B cell (primary cell): ENCODE data around the gene SENP3. TPM values are rescaled to one million over a fixed set of nuclear protein-coding genes. Genes with fewer than 3 reads are reported as not detected.

Experiments used
- ATAC-seq: fragments of 200-7000 bp; cut with Tn5 transposase; one replicate; pipeline ENCODE4 v1.10.0; 2021; ENCODE audit warnings: low read depth, mild to moderate bottlenecking, moderate number of reproducible peaks, moderate library complexity
- CTCF ChIA-PET: fragments of 350-600 bp; sonication (Branson Sonifier 250); formaldehyde crosslinking; loops from one replicate; lab custom pipeline; 2021; ENCODE audit warnings: antibody characterized with exemption, inconsistent platforms; lab: Charles Lee
- POLR2A ChIA-PET: fragments of 350-600 bp; sonication (Branson Sonifier 250); formaldehyde crosslinking; loops from one replicate; lab custom pipeline; 2021; ENCODE audit warnings: antibody characterized with exemption; lab: Charles Lee
- DNase-seq: peaks from one replicate; pipeline ENCODE4 v3.0.0; 2013
- H2AFZ ChIP-seq: 2 replicates; pipeline ENCODE4 v1.6.1; 2012; ENCODE audit warnings: mild to moderate bottlenecking, low read depth, low read length; ENCODE audit not compliant: insufficient read depth, poor library complexity, severe bottlenecking
- H3K27ac ChIP-seq, 2 donors: 1 replicate in 1 of 2; 2 replicates in 1 of 2; pipeline ENCODE4 v1.5.1; 2012 to 2013; ENCODE audit warnings: low read length in 2 of 2, mild to moderate bottlenecking in 2 of 2, moderate library complexity in 1 of 2
- H3K27me3 ChIP-seq, 4 experiments: fragments of 200-600 bp in 1 of 4; sonication (generic) in 1 of 4; replicated peaks in 1 of 4; 1 replicate in 2 of 4; 2 replicates in 2 of 4; pipeline versions ENCODE4 v1.6.1 to v1.7.0; 2013 to 2016; ENCODE audit warnings: low read length in 3 of 4, mild to moderate bottlenecking in 2 of 4, mixed read lengths in 1 of 4, moderate library complexity in 1 of 4; ENCODE audit not compliant: insufficient read depth in 4 of 4, control insufficient read depth in 3 of 4; ENCODE audit errors: control extremely low read depth in 1 of 4
- H3K36me3 ChIP-seq, 2 experiments: replicated peaks in 1 of 2; 1 replicate in 1 of 2; 2 replicates in 1 of 2; pipeline versions ENCODE4 v1.6.1 to v1.7.1; 2013; ENCODE audit warnings: low read length in 1 of 2; ENCODE audit not compliant: insufficient read depth in 2 of 2, control insufficient read depth in 1 of 2; ENCODE audit errors: control extremely low read depth in 1 of 2, extremely low read depth in 1 of 2
- H3K4me1 ChIP-seq, 2 donors: fragments of 200-600 bp in 1 of 2; sonication (generic) in 1 of 2; 1 replicate in 1 of 2; 2 replicates in 1 of 2; pipeline versions ENCODE4 v1.5.1 to v1.6.1; 2013 to 2017; ENCODE audit warnings: low read length in 2 of 2; ENCODE audit not compliant: control insufficient read depth in 2 of 2, insufficient read depth in 2 of 2
- H3K4me2 ChIP-seq: replicated peaks from 2 replicates; pipeline ENCODE3; 2012; ENCODE audit warnings: mild to moderate bottlenecking, low read depth, low read length; ENCODE audit not compliant: poor library complexity, severe bottlenecking
- H3K4me3 ChIP-seq, 5 experiments: fragments of 200-600 bp in 1 of 5; sonication (generic) in 1 of 5; 1 replicate in 3 of 5; 2 replicates in 2 of 5; pipeline versions ENCODE4 v1.5.1 to v1.7.0; 2011 to 2016; ENCODE audit warnings: low read length in 4 of 5, mild to moderate bottlenecking in 4 of 5, low read depth in 2 of 5, control low read depth in 1 of 5, moderate library complexity in 1 of 5; ENCODE audit not compliant: insufficient read depth in 1 of 5; ENCODE audit errors: control extremely low read depth in 1 of 5, extremely low read depth in 1 of 5
- H3K79me2 ChIP-seq: fragments of 200-600 bp; sonication (generic); one replicate; pipeline ENCODE4 v1.6.0; 2016; ENCODE audit warnings: low read length; ENCODE audit not compliant: control insufficient read depth, insufficient read depth
- H3K9ac ChIP-seq: fragments of 200-600 bp; sonication (generic); 2 replicates; pipeline ENCODE4 v1.6.1; 2017; ENCODE audit warnings: mild to moderate bottlenecking, low read length, moderate library complexity
- H3K9me3 ChIP-seq, 3 donors: one replicate each; pipeline versions ENCODE4 v1.6.1 to v1.7.1; 2013; ENCODE audit warnings: low read length in 2 of 3; ENCODE audit not compliant: control insufficient read depth in 2 of 3, insufficient read depth in 1 of 3; ENCODE audit errors: control extremely low read depth in 1 of 3
- H4K20me1 ChIP-seq: 2 replicates; pipeline ENCODE4 v1.6.0; 2012; ENCODE audit warnings: mild to moderate bottlenecking, low read length; ENCODE audit not compliant: insufficient read depth, control insufficient read depth, poor library complexity, severe bottlenecking
- H3K27ac Mint-ChIP-seq: one replicate; pipeline ENCODE4 v1.8.0; 2021; ENCODE audit warnings: mixed read lengths
- H3K27me3 Mint-ChIP-seq: one replicate; pipeline ENCODE4 v1.8.0; 2021; ENCODE audit warnings: mixed read lengths
- H3K4me1 Mint-ChIP-seq: one replicate; pipeline ENCODE4 v1.8.0; 2021; ENCODE audit warnings: mixed read lengths
- H3K4me3 Mint-ChIP-seq: one replicate; pipeline ENCODE4 v1.8.0; 2021; ENCODE audit warnings: mixed read lengths
- H3K9me3 Mint-ChIP-seq: one replicate; pipeline ENCODE4 v1.8.0; 2022; ENCODE audit warnings: mixed read lengths; ENCODE audit not compliant: insufficient read depth
- EZH2 ChIP-seq: IDR thresholded peaks from 2 replicates; pipeline ENCODE4 v1.6.1; 2012; ENCODE audit warnings: borderline replicate concordance, low read depth, mild to moderate bottlenecking, moderate library complexity, low read length; ENCODE audit not compliant: insufficient read depth, poor library complexity, severe bottlenecking
- WGBS: methylation state at CpG from one replicate; pipeline ENCODE4 v1.1.5; 2013; ENCODE audit warnings: missing lambda C conversion rate; ENCODE audit not compliant: insufficient coverage; 5-methylcytosine and 5-hydroxymethylcytosine counted together
- intact Hi-C: fragments of 100-400 bp; cut with micrococcal nuclease; formaldehyde crosslinking; loops from one replicate; pipeline ENCODE4 v1.10.0; 2022
- polyA plus RNA-seq: library from polyadenylated mRNA; depleted of rRNA; stranded (reverse); fragments of >200 nt; gene quantifications from 2 replicates; pipeline ENCODE4 v1.2.3, GENCODE V29; 2012
- total RNA-seq, 2 donors: library from RNA; stranded (reverse); fragments of 120-200 nt in 1 of 2; gene quantifications; 1 replicate in 1 of 2; 2 replicates in 1 of 2; pipeline versions ENCODE4 v1.2.3 to v1.2.4, GENCODE V29; 2013 to 2022
- TF ChIP-seq, protein P1 (sequence below): fragments of 200-600 bp; IDR thresholded peaks from one replicate; pipeline ENCODE4 v1.8.0; 2022; ENCODE audit warnings: antibody characterized with exemption, mild to moderate bottlenecking

Gene SENP3
- total and polyA plus RNA-seq, 2 donors (not counting 1 experiment from before 2014, with no cell fraction given) = 45.1 to 57.1 TPM

DNA sequence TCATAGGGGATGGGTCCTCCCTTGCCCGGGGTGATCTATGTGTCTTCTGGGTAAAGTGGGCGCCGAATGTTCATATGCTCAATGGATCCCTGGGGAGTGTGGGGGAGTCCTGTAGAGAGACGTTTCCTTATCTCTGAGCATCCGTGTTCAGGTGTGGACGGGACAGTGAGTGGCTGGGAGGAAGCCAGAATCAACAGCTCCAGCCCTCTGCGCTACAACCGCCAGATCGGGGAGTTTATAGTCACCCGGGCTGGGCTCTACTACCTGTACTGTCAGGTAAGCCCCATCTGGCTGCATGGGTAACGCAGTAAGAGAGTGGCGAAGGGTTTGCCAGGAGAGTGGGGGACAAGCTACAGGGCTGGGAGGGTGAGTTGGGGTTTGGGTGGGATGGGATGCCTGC is 5.1 kb upstream of the SENP3 start:
- H3K36me3 ChIP-seq = peaks cover 0 to 3% of the 10 kb centered on the region in 2 experiments
- peaks cover 55 to 68% of the 10 kb centered on the region in 2 donors for H3K4me1 ChIP-seq
- 96% methylated on average over 9 of the region's 12 CpGs for WGBS
- ChIA-PET CTCF (interaction anchor here (1.4 to 25.0 kb wide), 3 partner anchors 9 to 37 kb away, joined by 4 to 666 read pairs (median 126); partner anchors contain the start of gene TNFSF12), POLR2A (no interaction called here)
- H2AFZ ChIP-seq = no peak overlapping the region
- H3K27ac ChIP-seq = peak overlapping the region in 1 of 2 donors; percentile 44
- peaks cover 74% of the 10 kb centered on the region for H3K4me1 Mint-ChIP-seq
- peaks cover 14% of the 10 kb centered on the region for H3K79me2 ChIP-seq
- intact Hi-C loops = no loop called here
- ATAC-seq (no peak), DNase-seq (no peak)
- no peak overlapping the region for H3K4me3 Mint-ChIP-seq
- no peak overlapping the region for H3K4me3 ChIP-seq
- H3K9ac ChIP-seq = no peak overlapping the region
- no peaks in the 10 kb centered on the region for H3K27me3 ChIP-seq
- peak overlapping the region; percentile 76 for H3K27ac Mint-ChIP-seq
- no peaks in the 10 kb centered on the region for H3K27me3 Mint-ChIP-seq
- no peak for TF ChIP-seq EZH2
- TF ChIP-seq, protein P1, sequence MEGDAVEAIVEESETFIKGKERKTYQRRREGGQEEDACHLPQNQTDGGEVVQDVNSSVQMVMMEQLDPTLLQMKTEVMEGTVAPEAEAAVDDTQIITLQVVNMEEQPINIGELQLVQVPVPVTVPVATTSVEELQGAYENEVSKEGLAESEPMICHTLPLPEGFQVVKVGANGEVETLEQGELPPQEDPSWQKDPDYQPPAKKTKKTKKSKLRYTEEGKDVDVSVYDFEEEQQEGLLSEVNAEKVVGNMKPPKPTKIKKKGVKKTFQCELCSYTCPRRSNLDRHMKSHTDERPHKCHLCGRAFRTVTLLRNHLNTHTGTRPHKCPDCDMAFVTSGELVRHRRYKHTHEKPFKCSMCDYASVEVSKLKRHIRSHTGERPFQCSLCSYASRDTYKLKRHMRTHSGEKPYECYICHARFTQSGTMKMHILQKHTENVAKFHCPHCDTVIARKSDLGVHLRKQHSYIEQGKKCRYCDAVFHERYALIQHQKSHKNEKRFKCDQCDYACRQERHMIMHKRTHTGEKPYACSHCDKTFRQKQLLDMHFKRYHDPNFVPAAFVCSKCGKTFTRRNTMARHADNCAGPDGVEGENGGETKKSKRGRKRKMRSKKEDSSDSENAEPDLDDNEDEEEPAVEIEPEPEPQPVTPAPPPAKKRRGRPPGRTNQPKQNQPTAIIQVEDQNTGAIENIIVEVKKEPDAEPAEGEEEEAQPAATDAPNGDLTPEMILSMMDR = no peak
- H3K9me3 ChIP-seq = no peaks in the 10 kb centered on the region
- no peaks in the 10 kb centered on the region for H3K9me3 Mint-ChIP-seq
- H4K20me1 ChIP-seq = no peaks in the 10 kb centered on the region
- no peak overlapping the region for H3K4me2 ChIP-seq

DNA sequence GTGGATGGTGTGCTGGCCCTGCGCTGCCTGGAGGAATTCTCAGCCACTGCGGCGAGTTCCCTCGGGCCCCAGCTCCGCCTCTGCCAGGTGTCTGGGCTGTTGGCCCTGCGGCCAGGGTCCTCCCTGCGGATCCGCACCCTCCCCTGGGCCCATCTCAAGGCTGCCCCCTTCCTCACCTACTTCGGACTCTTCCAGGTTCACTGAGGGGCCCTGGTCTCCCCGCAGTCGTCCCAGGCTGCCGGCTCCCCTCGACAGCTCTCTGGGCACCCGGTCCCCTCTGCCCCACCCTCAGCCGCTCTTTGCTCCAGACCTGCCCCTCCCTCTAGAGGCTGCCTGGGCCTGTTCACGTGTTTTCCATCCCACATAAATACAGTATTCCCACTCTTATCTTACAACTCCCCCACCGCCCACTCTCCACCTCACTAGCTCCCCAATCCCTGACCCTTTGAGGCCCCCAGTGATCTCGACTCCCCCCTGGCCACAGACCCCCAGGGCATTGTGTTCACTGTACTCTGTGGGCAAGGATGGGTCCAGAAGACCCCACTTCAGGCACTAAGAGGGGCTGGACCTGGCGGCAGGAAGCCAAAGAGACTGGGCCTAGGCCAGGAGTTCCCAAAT is 4.5 kb upstream of the SENP3 start:
- WGBS = 93% methylated on average over 17 of the region's 19 CpGs
- POLR2A ChIA-PET = interaction anchor here (1.3 to 4.3 kb wide), 2 partner anchors 43 to 221 kb away, joined by 3 to 32 read pairs; partner anchors contain the start of gene ACAP1
- no peaks in the 10 kb centered on the region for H3K9me3 ChIP-seq
- no peak overlapping the region for H3K9ac ChIP-seq
- H4K20me1 ChIP-seq = peaks cover 1% of the 10 kb centered on the region
- Mint-ChIP-seq H3K27ac (peak overlapping the region; percentile 76), H3K4me3 (no peak overlapping the region), H3K27me3 (no peaks in the 10 kb centered on the region), H3K4me1 (peaks cover 70% of the 10 kb centered on the region), H3K9me3 (no peaks in the 10 kb centered on the region)
- no peaks in the 10 kb centered on the region for H3K27me3 ChIP-seq
- H3K27ac ChIP-seq = peak overlapping the region; percentile 97
- DNase-seq (no peak), ATAC-seq (no peak)
- peaks cover 17% of the 10 kb centered on the region for H3K79me2 ChIP-seq
- H2AFZ ChIP-seq = no peak overlapping the region
- CTCF ChIA-PET = interaction anchor here (0.8 to 25.0 kb wide), 5 partner anchors 10 to 201 kb away, joined by 3 to 666 read pairs (median 9); partner anchors contain the start of genes TMEM102 and TNFSF12
- H3K36me3 ChIP-seq = peaks cover 0 to 3% of the 10 kb centered on the region in 2 experiments
- H3K4me3 ChIP-seq = no peak overlapping the region
- TF ChIP-seq, protein P1 = no peak
- TF ChIP-seq EZH2 = no peak
- H3K4me1 ChIP-seq = peaks cover 50 to 63% of the 10 kb centered on the region in 2 donors
- no peak overlapping the region for H3K4me2 ChIP-seq
- intact Hi-C loops = no loop called here
